Endothelial cell of umbilical vein (primary cell): ENCODE measurements around the gene TRIM2. TPM values are rescaled to one million over a fixed set of nuclear protein-coding genes. Genes with fewer than 3 reads are reported as not detected.

Source experiments
- BruUV-seq: library from RNA; stranded (reverse); fragments of 400-500 nt; replicated peaks from 2 replicates; lab custom pipeline; 2021; lab: Mats Ljungman, UMichigan
- CTCF ChIA-PET: fragments of 300-600, 350-600 bp; sonication (Branson Sonifier 250); formaldehyde crosslinking; loops from one replicate; lab custom pipeline; 2021; ENCODE audit warnings: antibody characterized with exemption, inconsistent platforms; lab: Charles Lee
- POLR2A ChIA-PET: fragments of 300-600, 350-600 bp; sonication (Branson Sonifier 250); formaldehyde crosslinking; loops from one replicate; lab custom pipeline; 2021; ENCODE audit warnings: antibody characterized with exemption, inconsistent platforms; lab: Charles Lee
- DNase-seq: peaks from one replicate; pipeline ENCODE4 v3.0.0-alpha.2; 2011; ENCODE audit warnings: low read depth, low spot score
- FAIRE-seq: peaks from 2 replicates; lab custom pipeline; 2011; peaks lifted over from hg19 to GRCh38; lab: Jason Lieb, UNC
- H2AFZ ChIP-seq: 2 replicates; pipeline ENCODE4 v1.6.0; 2012; ENCODE audit warnings: low read depth, low read length, control low read depth, inconsistent platforms
- H3K27ac ChIP-seq: 2 replicates; pipeline ENCODE4 v1.5.1; 2011; ENCODE audit warnings: low read depth, mild to moderate bottlenecking, control low read depth, low read length, moderate library complexity; ENCODE audit not compliant: insufficient read depth
- H3K27me3 ChIP-seq, 2 experiments: 2 replicates each; pipeline versions ENCODE4 v1.6.0 to v1.6.1; 2011; ENCODE audit warnings: low read length in 2 of 2, mixed read lengths in 1 of 2; ENCODE audit not compliant: control insufficient read depth in 2 of 2, insufficient read depth in 2 of 2
- H3K36me3 ChIP-seq, 2 experiments: 2 replicates in 1 of 2; 3 replicates in 1 of 2; pipeline ENCODE4 v1.5.1; 2011; ENCODE audit warnings: low read length in 2 of 2, mild to moderate bottlenecking in 1 of 2, moderate library complexity in 1 of 2; ENCODE audit not compliant: control insufficient read depth in 2 of 2, insufficient read depth in 2 of 2; ENCODE audit errors: extremely low read depth in 1 of 2
- H3K4me1 ChIP-seq: 3 replicates; pipeline ENCODE4 v1.5.1; 2011; ENCODE audit warnings: mild to moderate bottlenecking, low read length; ENCODE audit not compliant: control insufficient read depth, insufficient read depth; ENCODE audit errors: extremely low read depth
- H3K4me2 ChIP-seq: 2 replicates; pipeline ENCODE4 v1.6.1; 2011; ENCODE audit warnings: low read length, control low read depth, mixed read lengths; ENCODE audit not compliant: insufficient read depth
- H3K4me3 ChIP-seq, 3 experiments: fragments of 200-600 bp in 1 of 3; sonication (generic), shearing (Covaris generic) in 1 of 3; replicated peaks in 1 of 3; 2 replicates each; pipeline ENCODE4 v1.5.1; 2011 to 2016; ENCODE audit warnings: control low read depth in 3 of 3, low read length in 3 of 3, mild to moderate bottlenecking in 2 of 3, inconsistent platforms in 1 of 3, low read depth in 1 of 3, moderate library complexity in 1 of 3; ENCODE audit not compliant: insufficient read depth in 1 of 3
- H3K79me2 ChIP-seq: 2 replicates; pipeline ENCODE4 v1.6.0; 2012; ENCODE audit warnings: low read length, inconsistent platforms; ENCODE audit not compliant: control insufficient read depth, insufficient read depth
- H3K9ac ChIP-seq: replicated peaks from 2 replicates; pipeline ENCODE3; 2011; ENCODE audit warnings: low read length, control low read depth; ENCODE audit not compliant: insufficient read depth; ENCODE audit errors: extremely low read depth
- H3K9me1 ChIP-seq: replicated peaks from 3 replicates; pipeline ENCODE4 v1.6.0; 2011; ENCODE audit warnings: mild to moderate bottlenecking, low read length; ENCODE audit not compliant: control insufficient read depth, insufficient read depth; ENCODE audit errors: extremely low read depth
- H3K9me3 ChIP-seq: replicated peaks from 2 replicates; pipeline ENCODE4 v1.5.1; 2012; ENCODE audit warnings: low read length, inconsistent platforms; ENCODE audit not compliant: control insufficient read depth, insufficient read depth
- H4K20me1 ChIP-seq: replicated peaks from 2 replicates; pipeline ENCODE3; 2011; ENCODE audit warnings: mild to moderate bottlenecking, low read length; ENCODE audit not compliant: control insufficient read depth, insufficient read depth; ENCODE audit errors: extremely low read depth
- EZH2 ChIP-seq: IDR thresholded peaks from 2 replicates; pipeline ENCODE4 v1.6.1; 2012; ENCODE audit warnings: borderline replicate concordance, low read depth, mild to moderate bottlenecking, moderate library complexity, low read length, inconsistent platforms; ENCODE audit not compliant: severe bottlenecking
- FOS ChIP-seq: IDR thresholded peaks from 2 replicates; pipeline ENCODE4 v1.6.1; 2011; ENCODE audit warnings: mild to moderate bottlenecking, low read length, moderate library complexity, borderline replicate concordance; ENCODE audit not compliant: insufficient read depth
- GATA2 ChIP-seq: IDR thresholded peaks from 2 replicates; pipeline ENCODE4 v1.7.0; 2011; ENCODE audit warnings: low read depth, mild to moderate bottlenecking, moderate library complexity, mixed read lengths, low read length; ENCODE audit not compliant: insufficient read length, insufficient read depth
- JUN ChIP-seq: IDR thresholded peaks from 2 replicates; pipeline ENCODE4 v1.6.1; 2011; ENCODE audit warnings: borderline replicate concordance, low read depth; ENCODE audit not compliant: insufficient read length, insufficient read depth
- MYC ChIP-seq: IDR thresholded peaks from one replicate; pipeline ENCODE4 v1.6.1; 2011; ENCODE audit warnings: mild to moderate bottlenecking, low read depth, low read length
- POLR2A ChIP-seq: IDR thresholded peaks from 2 replicates; pipeline ENCODE4 v1.6.1; 2012; ENCODE audit warnings: low read depth, mild to moderate bottlenecking, control low read depth, low read length
- POLR2AphosphoS5 ChIP-seq: IDR thresholded peaks from 2 replicates; pipeline ENCODE4 v1.6.1; 2012; ENCODE audit warnings: low read depth, mild to moderate bottlenecking, control low read depth, low read length, moderate library complexity; ENCODE audit not compliant: insufficient read depth
- dilution Hi-C: fragments of 300-500 bp; cut with MboI; formaldehyde crosslinking; loops from one replicate; pipeline ENCODE4 v1.15.0; 2019; ENCODE audit warnings: low sequenced_read_pairs; ENCODE audit not compliant: extremely low pct_ligation_motif_present
- intact Hi-C: fragments of 100-400 bp; cut with micrococcal nuclease; formaldehyde crosslinking; loops from one replicate; pipeline ENCODE4 v1.10.0; 2022
- polyA plus RNA-seq, 4 experiments: library from polyadenylated mRNA; depleted of rRNA in 3 of 4; stranded (reverse) in 3 of 4; unstranded in 1 of 4; fragments of >200 nt; gene quantifications; 2 replicates each; pipeline versions ENCODE4 v1.2.1 to v1.2.3, GENCODE V29; 2011 to 2012; ENCODE audit warnings: missing spikeins in 1 of 4
- total RNA-seq: library from RNA; stranded (reverse); gene quantifications from 2 replicates; pipeline ENCODE4 v1.2.3, GENCODE V29; 2021

TRIM2 gene
- total and polyA plus RNA-seq, 2 donors (not counting 3 experiments of a cell fraction or from before 2014, with no cell fraction given): 6.8 to 19.7 TPM

DNA sequence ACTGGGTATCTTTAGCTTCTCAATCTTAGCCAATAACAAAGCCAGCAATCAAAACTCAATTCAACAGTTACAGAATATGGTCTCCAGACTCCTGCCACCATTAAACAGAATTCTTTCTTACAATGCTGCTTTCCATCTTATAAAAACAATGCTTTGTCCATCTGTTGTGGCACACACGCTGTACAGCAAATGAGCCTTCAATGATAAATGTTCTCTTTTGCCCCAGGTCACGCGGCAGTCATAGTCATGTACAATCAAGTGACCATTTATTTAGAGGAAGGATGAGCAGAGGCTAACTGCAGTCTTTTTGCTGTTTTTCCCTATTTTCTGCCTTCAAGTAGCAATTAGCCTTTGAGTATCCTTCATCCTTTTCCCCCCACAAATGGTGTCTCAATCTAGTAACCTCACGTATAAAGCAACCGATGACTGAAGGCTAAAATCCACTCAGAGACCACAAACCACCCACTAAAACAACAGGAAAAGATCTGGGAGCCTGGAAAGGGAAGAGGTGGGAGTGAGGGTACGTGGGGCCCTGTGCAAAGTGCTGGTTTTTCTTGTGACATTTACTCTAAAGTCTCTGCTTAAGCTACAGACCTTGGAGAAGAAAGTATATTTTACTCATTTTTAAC lies 24.4 kb downstream of the TRIM2 start:
- POLR2A ChIA-PET: no interaction called here
- H3K27ac ChIP-seq: no peak overlapping the region
- no peaks in the 10 kb centered on the region for H3K79me2 ChIP-seq
- dilution Hi-C loops (no loop called here), intact Hi-C loops (no loop called here)
- CTCF ChIA-PET: no interaction called here
- H3K4me3 ChIP-seq: no peak overlapping the region
- H2AFZ ChIP-seq: no peak overlapping the region
- TF ChIP-seq GATA2 (no peak), POLR2AphosphoS5 (no peak)
- H3K36me3 ChIP-seq: no peaks in the 10 kb centered on the region
- peaks cover 16% of the 10 kb centered on the region for H3K4me1 ChIP-seq
- no peaks in the 10 kb centered on the region for H4K20me1 ChIP-seq
- no peak overlapping the region for H3K9ac ChIP-seq
- H3K9me3 ChIP-seq: no peaks in the 10 kb centered on the region
- no peak overlapping the region for H3K4me2 ChIP-seq
- H3K27me3 ChIP-seq: no peaks in the 10 kb centered on the region
- DNase-seq (no peak), FAIRE-seq (no peak)
- BruUV-seq: no TSS peak
- no peaks in the 10 kb centered on the region for H3K9me1 ChIP-seq

DNA sequence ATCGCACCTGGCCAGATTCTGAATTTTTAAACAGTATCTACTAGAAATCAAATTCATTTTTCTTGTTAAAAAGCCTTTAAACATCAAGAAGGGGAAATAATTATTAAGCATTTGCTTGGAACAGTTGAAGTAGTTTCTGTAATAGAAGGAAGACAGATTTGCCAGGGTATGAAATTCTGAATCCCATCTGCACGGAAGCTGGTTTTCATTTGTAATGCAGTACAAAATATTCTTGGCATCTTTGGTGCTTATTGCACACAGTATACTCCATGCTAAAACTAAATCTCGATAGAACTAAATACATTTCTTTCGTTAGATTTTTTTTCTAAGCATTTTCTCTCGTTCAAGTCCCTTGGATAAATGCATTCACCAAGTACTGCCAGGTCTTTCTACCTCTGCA lies 25.3 kb downstream of the TRIM2 start:
- no peaks in the 10 kb centered on the region for H3K9me1 ChIP-seq
- CTCF ChIA-PET: no interaction called here
- no peaks in the 10 kb centered on the region for H3K79me2 ChIP-seq
- H4K20me1 ChIP-seq: no peaks in the 10 kb centered on the region
- FAIRE-seq (no peak), DNase-seq (no peak)
- intact Hi-C loops (no loop called here), dilution Hi-C loops (no loop called here)
- no peaks in the 10 kb centered on the region for H3K27me3 ChIP-seq
- H3K4me1 ChIP-seq: peaks cover 11% of the 10 kb centered on the region
- TF ChIP-seq POLR2A (no peak), JUN (no peak), GATA2 (no peak), EZH2 (no peak), FOS (no peak), POLR2AphosphoS5 (no peak), MYC (no peak)
- BruUV-seq: no TSS peak
- H3K27ac ChIP-seq: no peak overlapping the region
- POLR2A ChIA-PET: no interaction called here
- no peak overlapping the region for H3K9ac ChIP-seq
- H3K4me3 ChIP-seq: no peak overlapping the region
- H2AFZ ChIP-seq: no peak overlapping the region
- H3K9me3 ChIP-seq: no peaks in the 10 kb centered on the region
- H3K36me3 ChIP-seq: no peaks in the 10 kb centered on the region
- no peak overlapping the region for H3K4me2 ChIP-seq
